ENCODE results near the gene ERAP2. TPM values are rescaled to one million over a fixed set of nuclear protein-coding genes. Genes with fewer than 3 reads are reported as not detected.
A peak's percentile ranks its signal among the peaks of the same experiment; 100 is the strongest.

Gene ERAP2
- total and polyA plus RNA-seq, 10 of the 15 experiments (the other 5 are each of a cell fraction or from before 2014, with no cell fraction given), result 4.0 to 28.7 (median 11.7) TPM

DNA sequence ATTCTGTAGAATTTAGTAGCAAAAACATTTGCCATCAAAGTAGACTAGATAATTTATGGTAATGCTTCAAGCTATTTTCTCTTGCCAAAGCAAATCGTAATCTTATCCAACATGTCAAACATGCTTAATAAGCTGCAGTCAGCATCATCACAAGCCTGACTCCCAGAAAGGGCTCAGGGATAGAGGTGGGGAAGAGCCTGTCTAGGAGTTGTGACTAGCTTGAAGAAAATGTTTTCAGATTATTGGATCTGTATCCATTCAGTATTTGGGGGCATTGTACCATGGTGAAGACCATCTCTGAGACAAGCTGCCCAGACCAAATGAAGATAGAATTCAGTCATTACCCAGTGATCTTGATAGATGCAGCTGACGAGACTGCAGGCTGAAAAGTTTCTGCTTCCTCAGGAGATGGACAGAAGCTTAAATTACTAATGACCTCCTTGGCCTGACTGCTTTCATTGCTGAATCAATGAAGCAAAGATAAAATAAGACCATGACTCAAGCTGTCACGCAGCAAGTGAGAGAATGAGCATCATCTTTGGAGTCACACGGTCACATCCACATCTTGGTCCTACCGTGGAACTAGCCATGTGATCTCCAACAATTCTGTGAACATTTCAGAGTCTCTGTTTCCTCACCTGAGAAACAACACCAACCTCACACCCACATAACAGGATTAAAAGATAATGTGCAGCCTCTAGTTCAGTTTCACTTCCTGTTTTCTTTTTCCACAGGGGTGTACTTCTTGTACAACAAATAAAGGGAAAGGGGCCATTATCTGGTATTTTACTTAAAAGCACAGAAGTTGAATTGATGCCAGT, 9.4 kb downstream of the ERAP2 start (continued):
- TF ChIP-seq REST (IDR thresholded peaks at IDR 0.05; ENCODE audit: low read depth, low read length) (no peak), E2F4 (IDR thresholded peaks at IDR 0.05; ENCODE audit: low read depth, low read length) (no peak), CBFB (IDR thresholded peaks at IDR 0.05; ENCODE audit: low read depth) (no peak), ZBED1 (IDR thresholded peaks at IDR 0.05; ENCODE audit: borderline replicate concordance) (peak; percentile 89; the same call in 1 of the 2 replicates), CEBPZ (IDR thresholded peaks at IDR 0.05; ENCODE audit: low read depth, low read length) (no peak), EP300 (IDR thresholded peaks at IDR 0.05; ENCODE audit: borderline replicate concordance in 1 of 2, control insufficient read depth in 1 of 2, low read depth in 2 of 2, low read length in 2 of 2) (peak; percentile 84 to 88; a peak in 2 of 4 replicates), MAX (IDR thresholded peaks at IDR 0.05; ENCODE audit: low read depth, low read length) (no peak), SRF (IDR thresholded peaks at IDR 0.05; ENCODE audit: low read depth in 2 of 2, low read length in 2 of 2) (no peak), NFYB (IDR thresholded peaks at IDR 0.05; ENCODE audit: insufficient read depth, low read depth, low read length) (no peak), ETV6 (conservative IDR thresholded peaks at IDR 0.05 in 1 of 2, IDR thresholded peaks at IDR 0.05 in 1 of 2; ENCODE audit: borderline replicate concordance in 1 of 2, low read depth in 1 of 2) (peak in 1 of 2 experiments; percentile 83; a peak in 1 of 4 replicates), ZNF274 (IDR thresholded peaks at IDR 0.05; ENCODE audit: insufficient read depth, insufficient read length) (no peak), SMC3 (IDR thresholded peaks at IDR 0.05; ENCODE audit: borderline replicate concordance, low read length) (no peak)
- TF ChIP-seq, protein P1, sequence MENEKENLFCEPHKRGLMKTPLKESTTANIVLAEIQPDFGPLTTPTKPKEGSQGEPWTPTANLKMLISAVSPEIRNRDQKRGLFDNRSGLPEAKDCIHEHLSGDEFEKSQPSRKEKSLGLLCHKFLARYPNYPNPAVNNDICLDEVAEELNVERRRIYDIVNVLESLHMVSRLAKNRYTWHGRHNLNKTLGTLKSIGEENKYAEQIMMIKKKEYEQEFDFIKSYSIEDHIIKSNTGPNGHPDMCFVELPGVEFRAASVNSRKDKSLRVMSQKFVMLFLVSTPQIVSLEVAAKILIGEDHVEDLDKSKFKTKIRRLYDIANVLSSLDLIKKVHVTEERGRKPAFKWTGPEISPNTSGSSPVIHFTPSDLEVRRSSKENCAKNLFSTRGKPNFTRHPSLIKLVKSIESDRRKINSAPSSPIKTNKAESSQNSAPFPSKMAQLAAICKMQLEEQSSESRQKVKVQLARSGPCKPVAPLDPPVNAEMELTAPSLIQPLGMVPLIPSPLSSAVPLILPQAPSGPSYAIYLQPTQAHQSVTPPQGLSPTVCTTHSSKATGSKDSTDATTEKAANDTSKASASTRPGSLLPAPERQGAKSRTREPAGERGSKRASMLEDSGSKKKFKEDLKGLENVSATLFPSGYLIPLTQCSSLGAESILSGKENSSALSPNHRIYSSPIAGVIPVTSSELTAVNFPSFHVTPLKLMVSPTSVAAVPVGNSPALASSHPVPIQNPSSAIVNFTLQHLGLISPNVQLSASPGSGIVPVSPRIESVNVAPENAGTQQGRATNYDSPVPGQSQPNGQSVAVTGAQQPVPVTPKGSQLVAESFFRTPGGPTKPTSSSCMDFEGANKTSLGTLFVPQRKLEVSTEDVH (IDR thresholded peaks at IDR 0.05; ENCODE audit: low read depth, partially characterized antibody), result no peak
- TF ChIP-seq, protein P2, sequence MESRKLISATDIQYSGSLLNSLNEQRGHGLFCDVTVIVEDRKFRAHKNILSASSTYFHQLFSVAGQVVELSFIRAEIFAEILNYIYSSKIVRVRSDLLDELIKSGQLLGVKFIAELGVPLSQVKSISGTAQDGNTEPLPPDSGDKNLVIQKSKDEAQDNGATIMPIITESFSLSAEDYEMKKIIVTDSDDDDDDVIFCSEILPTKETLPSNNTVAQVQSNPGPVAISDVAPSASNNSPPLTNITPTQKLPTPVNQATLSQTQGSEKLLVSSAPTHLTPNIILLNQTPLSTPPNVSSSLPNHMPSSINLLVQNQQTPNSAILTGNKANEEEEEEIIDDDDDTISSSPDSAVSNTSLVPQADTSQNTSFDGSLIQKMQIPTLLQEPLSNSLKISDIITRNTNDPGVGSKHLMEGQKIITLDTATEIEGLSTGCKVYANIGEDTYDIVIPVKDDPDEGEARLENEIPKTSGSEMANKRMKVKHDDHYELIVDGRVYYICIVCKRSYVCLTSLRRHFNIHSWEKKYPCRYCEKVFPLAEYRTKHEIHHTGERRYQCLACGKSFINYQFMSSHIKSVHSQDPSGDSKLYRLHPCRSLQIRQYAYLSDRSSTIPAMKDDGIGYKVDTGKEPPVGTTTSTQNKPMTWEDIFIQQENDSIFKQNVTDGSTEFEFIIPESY (IDR thresholded peaks at IDR 0.05), result no peak

All from GM12878 (cell line).